NOMO-1 treated with dmso at 0.1 percent for 144 hours (cell line): ENCODE measurements around the gene CTNND2.
"Not testable (repeated sequence)": the region's sequence is repeated elsewhere in the genome, so short reads cannot be mapped to it uniquely, and the experiment has no call there.

Experiments
- DNase-seq: peaks from one replicate; lab custom pipeline; 2025; ENCODE audit not compliant: unreplicated experiment; lab: John Stamatoyannopoulos, UW

Gene CTNND2

DNA sequence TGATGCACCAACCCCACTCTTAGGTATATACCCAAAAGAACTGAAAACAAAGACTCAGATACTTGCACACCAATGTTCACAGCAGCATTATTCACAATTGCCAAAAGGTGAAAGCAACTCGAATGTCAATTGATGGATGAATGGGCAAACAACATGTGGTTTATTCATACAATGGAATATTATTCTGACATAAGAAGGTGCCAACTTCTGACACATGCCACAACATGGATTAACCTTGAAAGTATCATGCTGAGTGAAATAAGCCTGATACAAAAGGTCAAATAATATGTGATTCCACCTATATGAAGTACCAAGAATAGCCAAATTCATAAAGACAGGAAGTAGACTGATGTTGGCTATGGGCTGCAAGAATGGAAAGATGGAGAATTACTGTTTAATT, 35.0 kb downstream of the CTNND2 start:
- DNase-seq = no peak

DNA sequence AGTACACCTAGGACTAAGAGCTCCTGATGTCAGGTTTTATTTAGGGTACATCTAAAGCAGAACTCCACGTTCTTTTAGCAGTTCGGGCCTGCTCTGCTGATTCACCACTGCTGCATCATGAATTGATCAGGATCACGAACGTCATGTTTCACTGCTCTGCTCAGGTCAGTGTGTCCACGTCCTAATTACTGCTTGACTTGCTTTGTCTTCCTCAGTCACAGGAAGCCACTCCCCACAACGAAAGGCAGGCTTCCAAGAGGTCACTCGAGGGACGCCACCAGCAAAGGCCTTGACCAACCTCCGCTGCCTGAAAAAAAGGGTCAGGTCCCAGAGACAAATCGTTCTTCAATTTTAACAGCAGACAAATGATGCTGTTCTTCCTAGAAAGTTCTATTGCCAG, 40.3 kb downstream of the CTNND2 start:
- DNase-seq = no peak

DNA sequence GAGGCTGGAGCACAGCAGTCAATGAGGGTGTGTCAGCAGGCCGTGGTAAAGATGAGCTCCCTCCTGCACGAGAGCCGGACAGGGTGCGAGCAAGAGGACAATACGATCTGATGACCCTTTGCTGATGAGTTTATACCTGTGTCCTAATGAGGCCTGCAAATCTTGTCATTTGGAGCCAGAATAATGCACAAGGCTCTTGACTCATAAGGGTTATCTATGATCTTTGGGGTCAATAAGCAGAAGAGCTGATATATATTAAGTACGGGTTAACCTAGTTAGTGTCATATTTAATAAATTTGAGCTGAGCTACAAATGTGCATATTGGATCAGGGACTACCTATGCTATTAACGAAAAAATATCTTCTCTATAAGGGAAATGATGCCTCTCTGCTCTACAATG, 46.9 kb downstream of the CTNND2 start:
- no peak for DNase-seq

DNA sequence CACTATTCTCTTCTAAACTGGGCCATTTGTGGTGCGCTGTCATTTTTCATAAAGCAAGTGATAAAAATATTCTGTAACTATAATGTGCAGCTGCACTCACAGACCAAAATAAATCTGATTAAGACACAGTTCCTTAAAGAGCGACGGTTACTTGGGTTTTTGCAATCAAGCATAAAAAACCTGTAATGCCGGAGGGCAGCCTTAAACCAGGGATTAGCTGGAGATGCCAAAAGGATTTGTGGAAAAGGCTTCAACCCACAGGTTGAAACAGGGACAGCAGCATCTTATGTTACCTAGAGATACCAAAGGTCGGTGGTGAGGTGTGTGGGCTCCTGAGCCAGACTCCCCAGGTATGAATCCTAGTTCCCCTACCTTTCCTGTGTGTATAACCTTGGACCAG, 49.3 kb downstream of the CTNND2 start:
- DNase-seq = no peak

DNA sequence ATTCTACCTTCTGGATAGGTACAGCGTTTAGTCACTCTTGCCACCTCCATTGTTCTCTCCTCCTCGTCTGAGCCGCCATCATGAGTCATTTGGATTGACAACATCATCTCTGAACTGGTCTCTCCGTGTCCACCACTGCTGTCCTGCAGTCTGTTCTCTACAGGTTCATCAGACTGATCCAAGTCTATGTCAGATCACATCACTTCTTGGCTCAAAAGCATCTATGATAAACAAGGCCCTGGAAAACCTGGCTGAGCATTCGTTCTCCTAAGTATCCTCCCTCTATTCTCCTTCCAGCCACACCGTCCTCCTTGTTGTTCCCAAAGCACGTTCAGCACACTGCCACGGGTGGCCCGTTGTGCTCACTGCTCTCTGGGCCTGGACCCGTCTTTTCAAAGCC, 50.5 kb downstream of the CTNND2 start:
- DNase-seq = no peak

DNA sequence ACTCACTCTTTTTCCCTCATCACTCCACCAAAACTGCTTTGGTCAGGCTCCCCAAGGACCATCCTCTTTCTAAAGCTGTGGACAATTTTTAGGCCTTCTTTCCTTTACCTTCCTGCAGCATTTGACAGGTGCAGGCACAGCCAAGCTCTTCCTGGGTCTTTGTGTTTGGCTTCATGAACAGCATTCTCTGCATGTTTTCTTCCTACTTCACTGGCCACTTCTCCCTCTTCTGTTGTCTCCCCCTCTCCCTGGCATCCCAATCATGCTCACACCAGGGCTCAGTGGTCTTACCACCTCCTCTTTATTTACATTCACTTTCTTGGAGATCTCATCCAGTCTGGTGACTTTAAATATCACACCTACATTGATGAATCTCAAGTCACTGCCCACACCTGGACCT, 51.1 kb downstream of the CTNND2 start:
- DNase-seq = no peak

DNA sequence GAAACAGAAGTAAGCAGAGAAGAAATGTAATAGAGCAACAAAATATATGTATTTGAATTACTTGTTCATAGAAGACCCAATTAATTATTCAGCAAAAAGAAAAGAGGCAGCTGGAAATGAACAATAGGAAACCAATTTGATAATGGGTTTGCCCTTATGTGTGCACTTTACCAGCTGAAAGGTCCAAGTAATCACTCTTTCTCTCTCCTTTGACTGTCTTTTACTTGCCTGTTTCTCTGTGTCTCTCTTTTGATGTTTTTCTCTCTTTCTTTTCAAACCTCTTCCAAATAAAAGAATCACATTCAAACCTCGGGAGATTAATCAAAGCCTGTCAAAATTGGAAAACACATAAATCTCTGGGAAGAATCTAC, 51.5 kb downstream of the CTNND2 start:
- DNase-seq = no peak

DNA sequence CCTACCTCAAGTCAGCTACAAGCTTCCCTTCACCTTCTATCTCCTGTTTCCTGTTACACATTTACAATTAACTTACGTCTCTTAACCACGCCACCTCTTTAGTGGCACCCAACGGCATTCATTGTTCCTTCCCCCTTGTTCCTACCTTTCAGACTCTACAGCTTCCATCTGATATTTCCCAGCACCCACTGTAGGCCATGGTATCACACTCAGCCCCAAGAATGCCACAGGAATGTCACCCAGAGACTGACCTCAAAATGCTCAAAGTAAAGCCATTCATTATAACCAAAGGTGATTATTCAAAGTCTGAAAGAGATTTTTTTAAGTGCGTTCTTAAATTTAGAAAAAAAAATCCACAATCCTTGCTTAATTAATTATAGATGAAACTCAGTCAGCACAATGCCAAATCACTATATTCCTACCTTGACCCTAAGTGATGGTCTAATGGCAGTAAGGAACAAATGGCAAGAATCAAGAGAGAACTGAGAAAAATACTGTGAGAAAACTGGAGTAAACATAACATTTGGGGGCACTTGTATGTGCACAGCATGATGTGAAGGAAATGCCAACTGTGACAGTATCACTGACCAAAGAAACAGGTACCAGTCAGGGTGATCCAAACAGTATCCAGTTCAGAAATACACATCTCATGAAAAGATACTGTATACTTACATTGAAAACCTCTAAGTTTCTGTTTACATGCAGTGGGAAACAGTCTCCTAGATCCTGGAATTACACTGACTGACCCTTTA, 52.1 kb downstream of the CTNND2 start:
- no peak for DNase-seq

DNA sequence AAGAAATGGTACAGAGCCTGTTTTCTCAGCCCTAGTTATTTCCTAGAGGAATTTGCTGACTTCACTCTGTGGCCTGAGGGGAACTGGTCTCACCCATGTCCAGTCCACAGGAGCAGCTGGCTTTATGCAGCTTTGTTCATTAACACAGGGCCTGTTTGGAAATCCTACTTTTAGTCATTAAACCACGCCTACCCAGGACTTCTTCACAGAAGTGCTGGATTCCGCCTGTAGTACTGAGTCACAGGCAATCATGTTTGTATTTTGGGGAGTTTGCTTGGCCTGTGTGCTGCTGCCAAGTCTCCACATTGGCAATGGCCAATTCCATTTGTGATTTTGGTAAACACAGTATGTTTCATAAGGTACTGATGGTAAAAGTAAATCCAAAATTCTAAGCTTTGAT, 52.8 kb downstream of the CTNND2 start:
- no peak for DNase-seq

DNA sequence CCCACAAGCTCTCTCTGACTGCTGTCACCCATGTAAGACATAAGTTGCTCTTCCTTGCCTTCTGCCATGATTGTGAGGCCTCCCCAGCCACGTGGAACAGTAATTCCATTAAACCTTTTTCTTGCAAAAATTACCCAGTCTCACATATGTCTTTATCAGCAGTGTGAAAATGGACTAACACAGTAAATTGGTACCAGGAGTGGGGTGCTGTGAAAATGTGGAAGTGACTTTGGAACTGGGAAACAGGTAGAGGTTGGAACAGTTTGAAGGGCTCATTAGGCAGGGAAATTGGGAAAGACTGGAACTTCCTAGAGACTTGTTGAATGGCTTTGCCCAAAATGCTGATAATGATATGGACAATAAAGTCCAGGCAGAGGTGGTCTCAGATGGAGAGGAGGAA, 75.7 kb downstream of the CTNND2 start:
- not testable (repeated sequence) for DNase-seq

DNA sequence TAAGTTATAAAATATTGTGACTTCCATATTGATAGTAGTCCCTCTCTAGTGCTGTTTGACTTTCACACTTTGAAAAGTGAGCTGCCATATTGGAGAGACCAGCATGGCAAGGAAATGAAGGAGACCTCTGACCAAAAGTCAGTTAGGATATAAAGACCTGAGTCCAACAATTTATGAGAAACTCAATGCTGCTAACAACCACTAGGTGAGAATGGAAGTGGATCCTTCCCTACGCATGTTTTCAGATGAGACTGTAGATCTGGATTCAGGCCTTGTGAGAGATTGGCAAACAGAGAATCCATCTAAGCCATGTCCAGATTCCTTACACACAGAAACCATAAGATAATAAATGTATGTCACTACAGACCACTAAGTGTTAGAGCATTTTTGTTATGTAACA, 81.6 kb downstream of the CTNND2 start:
- no peak for DNase-seq

DNA sequence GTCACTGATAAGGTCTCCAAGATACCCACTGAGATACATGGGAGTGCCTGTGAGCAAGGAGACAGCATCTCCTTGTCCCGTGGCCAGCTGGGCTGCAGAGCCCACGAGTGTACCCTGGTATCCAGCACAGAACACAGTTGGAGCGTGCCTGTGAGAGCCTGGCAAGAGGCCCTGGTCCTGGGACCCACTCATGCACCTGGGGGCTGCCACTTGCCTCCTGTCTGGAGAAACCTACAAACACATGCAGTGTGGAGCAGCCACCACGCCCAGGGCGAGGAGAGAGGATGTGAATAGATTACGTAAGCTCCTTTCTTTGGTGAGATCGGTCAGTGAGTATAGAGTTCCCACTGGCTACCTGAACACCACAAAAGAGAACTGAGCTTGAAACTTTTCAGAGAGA, 88.3 kb downstream of the CTNND2 start:
- DNase-seq = no peak

DNA sequence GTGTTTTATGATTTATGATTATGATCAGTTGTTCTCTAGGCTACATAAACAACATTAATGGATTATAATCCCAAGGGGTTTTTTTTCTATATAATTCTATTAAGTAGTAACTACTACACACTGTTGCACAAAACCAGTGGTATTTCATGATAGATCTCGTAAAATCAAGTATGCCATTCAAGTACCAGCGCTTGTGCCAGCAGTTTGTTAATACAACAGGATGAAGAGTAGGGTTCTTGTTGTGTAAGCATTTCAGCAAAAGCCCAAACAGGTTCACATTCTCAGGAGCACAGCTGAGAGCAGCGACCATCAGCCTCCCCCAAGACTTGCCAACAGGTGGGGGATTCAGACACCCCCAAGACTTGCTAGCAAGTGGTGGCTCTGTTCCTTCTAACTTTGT, 88.8 kb downstream of the CTNND2 start:
- no peak for DNase-seq

DNA sequence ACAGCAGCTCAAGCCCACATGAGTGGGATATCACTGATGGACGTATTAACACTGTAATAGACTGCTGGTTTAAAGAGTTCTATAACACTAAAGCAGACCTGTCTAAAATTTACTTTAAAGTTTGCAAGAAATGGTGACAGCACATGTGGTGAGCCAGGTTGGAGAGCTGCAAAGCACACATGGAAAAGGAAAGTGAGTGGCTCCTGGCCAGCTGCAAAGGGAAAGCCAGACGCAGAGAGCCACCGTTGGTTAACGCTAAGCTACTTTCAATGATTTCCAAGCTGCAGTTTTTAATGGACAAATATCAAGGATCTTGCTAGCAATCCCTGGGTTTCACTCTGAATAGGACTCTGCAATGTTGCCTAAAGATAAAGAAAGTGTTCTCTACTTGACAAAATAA, 89.9 kb downstream of the CTNND2 start:
- no peak for DNase-seq

DNA sequence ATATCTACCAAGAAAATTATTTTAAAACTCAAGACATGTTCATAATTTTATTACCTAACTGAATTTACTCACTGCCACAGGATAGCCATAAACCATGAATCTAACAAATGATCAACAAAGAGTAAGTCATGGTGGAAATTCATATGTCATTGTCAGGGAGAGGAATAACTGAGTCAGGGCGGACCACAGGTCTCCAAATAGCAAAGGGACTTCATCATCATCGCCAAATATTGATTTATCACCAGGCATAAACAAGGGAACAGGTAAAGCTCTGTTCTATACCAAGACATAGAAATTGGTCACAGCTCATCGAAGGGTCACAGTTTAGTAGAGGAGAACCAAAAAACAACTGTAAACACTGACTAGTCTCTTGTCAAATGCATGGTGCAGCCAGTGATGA, 94.8 kb downstream of the CTNND2 start:
- no peak for DNase-seq

DNA sequence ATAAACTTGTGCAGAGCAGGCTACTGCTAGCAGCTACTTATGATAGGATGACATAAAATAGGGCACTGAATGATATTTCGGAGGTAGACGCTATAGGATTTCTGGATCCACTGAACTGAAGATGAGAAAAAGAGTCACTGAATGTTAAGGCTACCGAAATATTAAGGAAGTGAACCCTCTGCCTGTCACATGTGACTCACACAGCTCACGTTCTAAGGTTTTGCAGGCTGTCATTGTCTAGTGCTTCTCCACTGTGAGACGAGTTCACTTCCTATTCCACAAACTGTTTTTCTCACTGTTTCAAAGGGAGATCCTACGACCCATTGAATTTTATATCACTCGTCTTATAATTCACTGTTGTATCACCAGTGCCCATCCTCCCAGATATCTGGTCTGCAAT, 100.8 kb downstream of the CTNND2 start:
- no peak for DNase-seq

DNA sequence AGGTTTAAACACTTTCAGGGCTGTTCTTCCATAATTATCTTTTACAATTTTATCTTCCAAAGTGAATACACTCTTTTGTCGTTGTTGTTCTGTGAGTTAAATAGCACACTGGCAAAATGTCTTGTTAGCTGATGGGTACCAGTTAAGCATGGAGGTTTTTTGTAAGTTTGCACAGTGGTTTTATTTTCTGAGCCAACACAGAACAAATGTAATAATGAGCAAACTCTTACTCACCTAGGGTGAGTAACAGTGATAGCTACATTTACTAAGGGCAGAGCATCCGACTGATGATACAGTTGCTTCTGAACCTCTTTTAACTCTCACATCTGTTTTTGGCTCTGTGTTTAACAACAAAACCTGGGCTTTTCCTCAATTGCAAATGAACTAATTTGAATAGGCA, 103.2 kb downstream of the CTNND2 start:
- DNase-seq = no peak

DNA sequence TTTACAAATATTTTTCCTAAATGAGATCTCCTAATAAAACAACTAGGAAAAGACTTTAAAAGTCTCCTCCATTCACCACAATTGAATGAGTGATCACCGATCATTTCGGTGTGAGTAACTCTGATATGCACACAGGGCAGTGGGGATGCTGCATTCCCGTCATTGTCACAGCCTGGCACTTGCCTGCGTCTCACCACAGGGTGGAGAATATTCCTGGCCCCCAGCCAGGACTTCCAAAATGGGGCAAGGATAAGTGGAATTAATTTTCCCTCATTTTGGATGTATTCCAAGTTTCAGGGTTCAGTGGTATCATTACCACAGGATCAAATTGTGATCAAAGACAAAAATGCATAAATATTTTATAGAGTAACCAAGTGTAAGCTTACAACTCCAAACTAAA, 107.1 kb downstream of the CTNND2 start:
- no peak for DNase-seq

DNA sequence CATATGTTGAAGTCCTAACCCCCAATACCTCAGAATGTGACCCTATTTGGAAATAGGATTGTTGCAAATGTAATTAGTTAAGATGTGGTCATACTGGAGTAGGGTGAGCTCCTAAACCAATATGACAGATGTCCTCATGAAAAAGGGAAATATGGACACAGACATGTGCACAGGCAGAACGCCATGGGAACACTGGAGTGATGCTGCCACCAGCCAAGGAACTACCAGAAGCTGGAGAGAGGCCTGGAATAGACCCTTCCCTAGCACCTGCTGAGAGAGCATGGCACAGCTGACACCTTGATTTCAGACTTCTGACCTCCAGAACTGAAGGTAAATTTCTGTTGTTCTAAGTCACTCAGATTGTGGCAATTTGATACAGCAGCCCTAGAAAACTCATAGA, 110.8 kb downstream of the CTNND2 start:
- no peak for DNase-seq

DNA sequence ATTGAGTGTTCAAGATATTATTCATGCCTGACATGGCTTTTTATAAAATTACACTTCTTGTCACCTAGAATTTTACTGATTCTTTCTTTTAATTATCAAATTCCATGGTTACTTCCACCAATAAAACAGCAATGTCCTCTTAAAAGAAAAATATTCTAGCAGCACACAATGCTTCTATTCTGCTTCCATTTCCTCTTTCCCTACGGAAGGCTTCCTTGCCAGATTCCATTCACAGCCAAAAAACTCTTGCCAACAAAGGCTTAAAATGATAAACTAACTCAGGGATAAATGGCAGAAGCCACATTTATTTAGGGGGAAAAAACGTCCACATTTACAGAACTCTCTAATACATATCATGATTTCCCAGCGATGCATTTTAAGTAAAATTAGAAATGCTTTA, 111.6 kb downstream of the CTNND2 start:
- DNase-seq = no peak

DNA sequence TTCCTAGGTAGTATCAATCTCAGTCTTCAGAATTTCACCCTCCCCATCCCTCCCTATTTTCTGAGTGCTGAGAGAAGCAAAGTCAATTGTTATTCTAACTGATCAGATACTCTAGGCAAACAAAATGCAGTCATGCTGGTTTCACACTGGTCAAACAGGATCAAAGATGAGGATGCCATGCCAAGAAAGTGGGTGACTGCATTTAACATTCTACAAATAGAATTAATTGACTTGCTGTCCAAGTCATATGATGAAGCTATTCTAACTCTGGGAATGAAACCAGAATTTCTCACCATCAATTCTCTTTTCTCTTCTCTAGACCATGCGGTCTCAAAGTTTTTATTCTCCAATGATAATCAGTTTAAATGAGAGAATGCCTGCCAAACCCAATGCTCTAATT, 112.5 kb downstream of the CTNND2 start:
- DNase-seq = no peak

DNA sequence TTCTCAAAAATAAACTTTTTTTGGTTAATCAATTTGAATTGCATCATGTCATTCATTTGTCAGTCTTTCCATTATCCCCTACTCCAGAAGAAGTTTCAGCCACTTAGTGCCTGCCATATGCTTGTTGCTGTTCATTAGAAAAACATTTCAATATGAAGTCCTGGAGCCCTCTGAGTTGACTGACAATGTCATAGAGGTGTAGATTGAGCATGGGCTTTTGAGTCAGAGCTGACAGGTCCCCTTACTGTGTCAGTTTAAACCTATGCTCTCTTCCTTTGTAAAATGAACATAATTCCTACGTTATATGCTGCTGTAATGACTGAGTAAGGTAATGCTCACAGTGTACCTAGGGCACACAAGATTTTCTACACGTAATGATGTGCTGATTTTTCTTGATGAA, 114.0 kb downstream of the CTNND2 start:
- no peak for DNase-seq

DNA sequence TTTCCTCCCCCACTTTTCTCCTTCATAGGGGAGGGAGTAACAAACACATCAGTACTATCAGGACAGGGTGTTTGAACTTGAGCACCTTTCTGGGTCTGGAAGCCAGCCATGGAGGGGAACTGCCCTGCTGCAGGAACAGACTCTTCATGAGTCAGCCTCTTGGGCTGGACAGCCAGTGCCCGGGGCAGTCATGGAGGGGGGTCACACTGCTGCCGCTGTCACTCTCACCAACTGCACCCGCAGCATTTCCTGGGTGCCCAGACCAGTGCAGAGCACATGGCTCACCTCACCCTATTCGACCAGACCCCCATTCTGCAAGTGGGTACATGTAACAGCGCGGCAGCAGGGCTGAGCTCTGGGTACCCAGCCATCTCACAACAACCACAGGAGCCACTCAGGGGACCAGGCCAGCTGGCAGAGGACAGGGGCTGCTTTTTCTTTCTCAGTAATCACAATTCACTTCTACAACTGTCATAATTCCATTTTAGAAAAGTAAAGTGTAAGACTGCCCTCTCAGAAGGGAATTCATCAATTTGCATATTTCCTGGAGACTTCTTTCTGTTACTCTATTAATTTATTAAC, 118.4 kb downstream of the CTNND2 start:
- DNase-seq = no peak
